ENCODE data around the gene BHMT2.
A peak's percentile ranks its signal among the peaks of the same experiment; 100 is the strongest.

The BHMT2 gene

DNA sequence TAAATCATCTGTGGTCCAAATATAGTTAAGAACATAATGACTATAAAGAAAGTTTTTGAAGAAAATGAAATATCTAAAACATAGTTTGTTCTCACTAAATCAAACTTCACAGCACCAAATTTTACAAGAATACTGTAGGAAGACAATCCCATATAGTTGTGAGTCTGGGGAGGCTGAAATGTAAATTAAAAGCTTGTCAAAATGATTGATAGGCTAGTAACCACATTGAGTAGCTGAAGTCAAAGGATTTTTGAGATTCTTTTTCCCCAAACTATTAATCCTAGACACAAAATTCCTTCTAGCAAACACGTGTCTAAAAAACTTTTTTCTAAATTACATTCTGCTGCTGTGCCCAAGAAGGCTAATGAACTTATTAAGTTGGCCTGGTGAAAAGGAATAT is 55.0 kb downstream of the BHMT2 start:
- no peak for DNase-seq

DNA sequence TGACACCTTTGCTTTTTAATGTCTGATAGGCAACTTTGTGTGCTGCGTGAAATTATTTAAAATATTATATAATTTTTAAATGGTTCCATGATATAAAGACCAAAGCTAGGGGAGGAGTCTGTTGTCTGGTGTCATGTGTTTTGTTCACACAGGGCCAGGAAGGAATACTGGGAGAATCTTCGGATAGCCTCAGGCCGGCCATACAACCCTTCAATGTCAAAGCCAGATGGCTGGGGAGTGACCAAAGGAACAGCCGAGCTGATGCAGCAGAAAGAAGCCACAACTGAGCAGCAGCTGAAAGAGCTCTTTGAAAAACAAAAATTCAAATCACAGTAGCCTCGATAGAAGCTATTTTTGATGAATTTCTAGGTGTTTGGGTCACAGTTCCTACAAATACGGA is 61.2 kb downstream of the BHMT2 start:
- DNase-seq, result no peak

DNA sequence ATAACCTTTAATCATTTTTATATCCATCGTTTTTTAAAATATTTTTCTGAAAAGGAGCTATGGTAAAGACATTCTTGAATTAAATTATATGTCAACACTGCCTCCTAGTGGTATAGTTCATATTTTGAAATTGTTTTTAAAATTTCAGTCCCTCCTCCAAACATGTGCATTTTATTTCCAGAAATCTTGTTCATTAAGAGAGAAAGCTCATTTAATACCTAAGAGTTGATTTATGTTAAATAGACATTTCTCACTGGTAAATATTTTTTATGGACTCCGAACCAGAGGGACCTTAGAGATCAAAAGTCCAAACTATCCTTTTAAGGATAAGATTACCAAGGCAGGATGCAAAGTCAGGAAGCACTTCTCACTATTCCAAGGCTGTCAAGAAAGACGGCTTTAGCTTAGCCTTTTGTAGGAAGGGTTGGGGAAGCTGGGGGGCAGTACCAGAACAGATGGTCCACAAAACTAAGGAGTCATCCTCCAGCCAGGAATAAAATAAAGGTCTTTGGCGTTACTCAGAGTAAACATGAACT is 63.6 kb downstream of the BHMT2 start:
- DNase-seq, result peak; percentile 52

DNA sequence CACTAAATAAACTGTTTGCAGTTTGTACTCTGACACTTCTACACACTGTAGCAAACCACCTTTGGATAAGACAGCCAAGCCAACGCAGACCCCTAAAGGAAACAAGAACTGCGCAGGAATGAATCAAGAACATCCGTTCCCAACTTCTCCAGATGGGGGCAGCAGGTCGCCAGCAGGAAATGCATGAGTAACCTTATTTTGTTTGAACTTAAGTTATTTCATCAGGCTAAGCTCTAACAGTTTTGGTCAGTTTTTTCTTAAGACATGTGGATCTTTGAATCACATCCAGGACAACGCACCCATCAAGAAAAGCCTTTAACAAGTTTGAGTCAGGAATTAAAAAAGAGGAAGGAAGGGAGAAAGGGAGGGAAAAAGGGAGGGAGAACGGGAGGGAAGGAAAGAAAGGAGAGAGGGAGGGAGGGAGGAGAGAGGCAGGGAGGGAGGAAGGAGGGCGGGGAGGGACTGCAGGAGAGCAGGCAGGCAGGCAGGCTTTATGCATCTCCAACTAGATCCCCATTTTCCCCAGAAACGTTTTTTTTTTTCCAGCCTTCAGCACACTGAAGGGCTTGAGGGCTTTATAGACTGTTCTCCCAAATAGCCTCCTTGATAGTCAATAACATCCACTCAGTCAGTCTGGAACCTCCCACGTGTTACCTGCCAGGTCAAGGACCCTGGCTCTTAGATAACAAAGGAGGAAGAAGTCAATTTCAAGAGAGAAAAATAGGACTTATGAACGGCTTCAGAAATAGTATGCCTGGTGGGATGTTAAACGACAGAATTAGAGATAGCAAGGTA is 64.3 kb downstream of the BHMT2 start:
- DNase-seq, result peak; percentile 63

DNA sequence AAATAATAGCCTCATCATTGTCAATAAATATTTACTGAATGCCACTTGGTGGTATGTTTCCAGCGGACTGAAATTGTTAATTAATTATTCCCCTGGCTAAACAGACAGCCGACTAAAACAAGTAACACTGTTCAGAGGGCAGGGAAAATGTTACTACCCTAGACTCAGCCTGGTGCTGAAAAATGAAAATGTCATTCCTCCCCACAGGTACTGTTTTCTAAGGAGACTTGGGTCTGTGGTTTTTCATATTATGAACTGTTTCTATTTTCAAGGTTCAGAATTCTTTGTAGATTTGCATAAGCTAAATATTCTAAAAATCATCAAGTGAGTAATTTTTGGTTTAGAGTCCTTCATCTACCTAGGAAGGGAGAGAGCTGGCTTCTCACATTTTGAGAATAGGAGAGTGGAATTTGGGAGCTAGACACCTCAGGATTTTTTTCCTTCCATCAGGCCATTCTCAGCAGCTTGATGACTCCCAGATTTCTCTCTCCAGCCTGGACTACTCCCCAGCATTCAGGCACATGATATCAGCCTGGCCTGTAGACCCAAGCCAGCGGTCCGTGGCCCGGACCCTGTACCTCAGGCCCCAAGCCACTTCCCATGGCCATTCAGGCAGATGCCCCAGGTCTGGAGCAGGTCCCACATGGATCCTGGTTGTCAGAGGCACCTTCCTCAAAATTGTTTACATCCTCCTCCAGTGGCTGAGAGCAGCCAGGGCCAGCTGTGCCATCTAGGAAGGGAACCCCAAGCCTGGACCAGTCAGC is 66.4 kb downstream of the BHMT2 start:
- no peak for DNase-seq

DNA sequence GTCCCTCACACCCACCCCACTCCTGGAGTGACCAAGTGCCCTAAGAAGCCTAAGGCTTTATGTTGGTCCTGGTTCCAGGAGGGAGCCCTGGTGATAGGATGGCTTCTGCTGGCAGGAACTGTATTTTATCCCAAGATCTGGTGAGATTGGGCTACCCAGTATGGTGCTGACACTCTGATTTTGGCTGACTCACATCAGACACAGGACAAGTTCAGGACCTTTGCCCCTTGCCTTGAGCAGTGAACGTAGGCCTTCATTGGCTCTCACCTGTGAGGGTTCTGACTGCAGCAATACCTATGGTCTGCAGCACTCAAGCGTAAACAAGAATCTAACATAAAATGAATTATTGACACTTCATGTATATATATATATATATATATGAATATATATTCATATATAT is 67.1 kb downstream of the BHMT2 start:
- DNase-seq, result no peak
